GM11168 (cell line): ENCODE data around the gene FAM200C.

ENCODE experiments used
- in situ Hi-C: fragments of 300-500 bp; cut with MboI; formaldehyde crosslinking; loops from one replicate; pipeline ENCODE4 v1.12.0; 2022; ENCODE audit warnings: low sequenced_read_pairs; ENCODE audit not compliant: unreplicated experiment

The FAM200C gene

GRCh38 chr5:160369990-160370712 is 29.7 kb downstream of the FAM200C start, which contains the start of gene C1QTNF2:
TSS of gene C1QTNF2 (minus strand) at chr5:160370626. CDS start at chr5:160355011, 15,615 bp downstream.
- in situ Hi-C loops: no loop called here

- in situ Hi-C loops: no loop called here
These were observed 32.0 kb downstream of the FAM200C start for GRCh38 chr5:160367885-160368284.

GRCh38 chr5:160367261-160367660 is 32.6 kb downstream of the FAM200C start:
- in situ Hi-C loops: no loop called here

GRCh38 chr5:160366230-160366629 is 33.6 kb downstream of the FAM200C start:
- in situ Hi-C loops: no loop called here

GRCh38 chr5:160363660-160364395 is 36.0 kb downstream of the FAM200C start:
- in situ Hi-C loops: no loop called here

- in situ Hi-C loops: no loop called here
These were observed 36.6 kb downstream of the FAM200C start for GRCh38 chr5:160363211-160363610.

- in situ Hi-C loops: no loop called here
These were observed 38.1 kb downstream of the FAM200C start for GRCh38 chr5:160361624-160362228.

- in situ Hi-C loops: no loop called here
These were observed 39.5 kb downstream of the FAM200C start for GRCh38 chr5:160360310-160360709.

GRCh38 chr5:160359816-160360215 is 40.0 kb downstream of the FAM200C start:
- in situ Hi-C loops: no loop called here

- in situ Hi-C loops: no loop called here
These were observed 40.6 kb downstream of the FAM200C start for GRCh38 chr5:160359242-160359641.

- in situ Hi-C loops: no loop called here
These were observed 41.9 kb downstream of the FAM200C start for GRCh38 chr5:160357861-160358411.

- in situ Hi-C loops: no loop called here
These were observed 42.5 kb downstream of the FAM200C start for GRCh38 chr5:160357394-160357793.

GRCh38 chr5:160356550-160357347 is 43.1 kb downstream of the FAM200C start:
- in situ Hi-C loops: no loop called here

- in situ Hi-C loops: no loop called here
These were observed 45.2 kb downstream of the FAM200C start for GRCh38 chr5:160354666-160355065.

- in situ Hi-C loops: no loop called here
These were observed 46.5 kb downstream of the FAM200C start for GRCh38 chr5:160353379-160353778.

GRCh38 chr5:160352308-160352707 is 47.5 kb downstream of the FAM200C start:
- in situ Hi-C loops: no loop called here

- in situ Hi-C loops: loop anchor here (5.0 to 10.0 kb wide), 2 partner anchors 148 to 325 kb away; no protein-coding TSS in a partner anchor
These were observed 49.9 kb downstream of the FAM200C start for GRCh38 chr5:160349935-160350303.

- in situ Hi-C loops: loop anchor here (5.0 to 10.0 kb wide), 2 partner anchors 147 to 325 kb away; no protein-coding TSS in a partner anchor
These were observed 50.5 kb downstream of the FAM200C start for GRCh38 chr5:160349249-160349934.

- in situ Hi-C loops: loop anchor here (5.0 to 10.0 kb wide), 2 partner anchors 146 to 323 kb away; no protein-coding TSS in a partner anchor
These were observed 51.8 kb downstream of the FAM200C start for GRCh38 chr5:160348080-160348479.
